ENCODE measurements around the gene SHC4. TPM values are rescaled to one million over a fixed set of nuclear protein-coding genes. Genes with fewer than 3 reads are reported as not detected.

The SHC4 gene
- total and polyA plus RNA-seq, 9 of the 15 experiments (the other 6 are each of a cell fraction or from before 2014, with no cell fraction given): 0.43 to 1.2 (median 0.67) TPM

DNA sequence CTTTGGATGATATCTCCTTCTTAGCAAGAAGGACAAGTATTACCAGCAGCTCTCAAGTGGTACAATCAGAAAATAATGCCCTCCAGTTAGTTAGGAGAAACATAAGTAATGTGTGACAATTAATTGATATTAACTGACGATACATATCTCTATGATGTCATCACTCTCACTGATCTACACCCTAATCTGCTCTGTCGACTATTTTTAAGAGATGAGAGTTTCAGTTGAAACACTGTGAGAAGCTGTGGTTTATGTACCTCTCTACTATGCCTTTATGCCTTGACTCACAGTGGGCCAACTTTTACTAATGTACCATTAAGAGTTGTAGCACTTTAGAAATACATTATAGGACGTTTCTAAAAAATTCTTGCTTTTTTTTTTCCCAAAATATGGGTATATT lies 161.5 kb downstream of the SHC4 start:
- Histone ChIP-seq H3K27ac (ENCODE audit: extremely low read depth, low read depth, low read length) (no peak overlapping the region), H3K4me3 (no peak overlapping the region), H3K4me1 (replicated peaks in 1 of 2; ENCODE audit: control insufficient read depth in 2 of 2, insufficient read depth in 2 of 2, low read length in 2 of 2) (peaks cover 0 to 2% of the 10 kb centered on the region in 2 experiments; a peak in 2 of 5 replicates), H4K20me1 (replicated peaks; ENCODE audit: control insufficient read depth, insufficient read depth, low read length) (no peaks in the 10 kb centered on the region), H2AFZ (ENCODE audit: low read depth, low read length) (no peak overlapping the region), H3K79me2 (ENCODE audit: control insufficient read depth, insufficient read depth, low read length) (peaks cover 78% of the 10 kb centered on the region), H3K9ac (ENCODE audit: insufficient read depth in 1 of 2, low read depth in 2 of 2, low read length in 2 of 2) (no peak overlapping the region), H3K36me3 (ENCODE audit: control insufficient read depth, insufficient read depth, low read length) (peaks cover 47% of the 10 kb centered on the region), H3K9me1 (ENCODE audit: control insufficient read depth, insufficient read depth, low read length) (no peaks in the 10 kb centered on the region), H3K27me3 (ENCODE audit: control insufficient read depth in 2 of 2, insufficient read depth in 2 of 2, low read length in 2 of 2) (no peaks in the 10 kb centered on the region), H3K4me2 (ENCODE audit: insufficient read depth, low read length) (no peak overlapping the region), H3K9me3 (replicated peaks; ENCODE audit: control insufficient read depth, insufficient read depth, low read depth, low read length) (no peaks in the 10 kb centered on the region)
- ChIA-PET POLR2A (interaction anchor here (1.3 to 2.3 kb wide), 2 partner anchors 8 to 13 kb away, joined by 7 to 11 read pairs; partner anchors contain the start of gene CEP152), CTCF (ENCODE audit: low intra/inter-chr PET ratio) (no interaction called here)
- in situ Hi-C loops (cut with MboI) (loop anchor here (25.0 kb wide), 1 partner anchor 440 kb away; no protein-coding TSS in a partner anchor), intact Hi-C loops (cut with micrococcal nuclease) (loop anchor here (5.0 to 10.0 kb wide), 2 partner anchors 297 to 445 kb away; no protein-coding TSS in a partner anchor)
- FAIRE-seq: no peak
- DNase-seq (ENCODE audit: extremely low read depth in 1 of 4, low spot score in 3 of 4): no peak
- 59% methylated on average over 3 of the region's 3 CpGs for WGBS (ENCODE audit: insufficient coverage, low coverage, missing lambda C conversion rate)
- no TSS peak for BruUV-seq (replicated peaks)
- TF ChIP-seq, protein P1, sequence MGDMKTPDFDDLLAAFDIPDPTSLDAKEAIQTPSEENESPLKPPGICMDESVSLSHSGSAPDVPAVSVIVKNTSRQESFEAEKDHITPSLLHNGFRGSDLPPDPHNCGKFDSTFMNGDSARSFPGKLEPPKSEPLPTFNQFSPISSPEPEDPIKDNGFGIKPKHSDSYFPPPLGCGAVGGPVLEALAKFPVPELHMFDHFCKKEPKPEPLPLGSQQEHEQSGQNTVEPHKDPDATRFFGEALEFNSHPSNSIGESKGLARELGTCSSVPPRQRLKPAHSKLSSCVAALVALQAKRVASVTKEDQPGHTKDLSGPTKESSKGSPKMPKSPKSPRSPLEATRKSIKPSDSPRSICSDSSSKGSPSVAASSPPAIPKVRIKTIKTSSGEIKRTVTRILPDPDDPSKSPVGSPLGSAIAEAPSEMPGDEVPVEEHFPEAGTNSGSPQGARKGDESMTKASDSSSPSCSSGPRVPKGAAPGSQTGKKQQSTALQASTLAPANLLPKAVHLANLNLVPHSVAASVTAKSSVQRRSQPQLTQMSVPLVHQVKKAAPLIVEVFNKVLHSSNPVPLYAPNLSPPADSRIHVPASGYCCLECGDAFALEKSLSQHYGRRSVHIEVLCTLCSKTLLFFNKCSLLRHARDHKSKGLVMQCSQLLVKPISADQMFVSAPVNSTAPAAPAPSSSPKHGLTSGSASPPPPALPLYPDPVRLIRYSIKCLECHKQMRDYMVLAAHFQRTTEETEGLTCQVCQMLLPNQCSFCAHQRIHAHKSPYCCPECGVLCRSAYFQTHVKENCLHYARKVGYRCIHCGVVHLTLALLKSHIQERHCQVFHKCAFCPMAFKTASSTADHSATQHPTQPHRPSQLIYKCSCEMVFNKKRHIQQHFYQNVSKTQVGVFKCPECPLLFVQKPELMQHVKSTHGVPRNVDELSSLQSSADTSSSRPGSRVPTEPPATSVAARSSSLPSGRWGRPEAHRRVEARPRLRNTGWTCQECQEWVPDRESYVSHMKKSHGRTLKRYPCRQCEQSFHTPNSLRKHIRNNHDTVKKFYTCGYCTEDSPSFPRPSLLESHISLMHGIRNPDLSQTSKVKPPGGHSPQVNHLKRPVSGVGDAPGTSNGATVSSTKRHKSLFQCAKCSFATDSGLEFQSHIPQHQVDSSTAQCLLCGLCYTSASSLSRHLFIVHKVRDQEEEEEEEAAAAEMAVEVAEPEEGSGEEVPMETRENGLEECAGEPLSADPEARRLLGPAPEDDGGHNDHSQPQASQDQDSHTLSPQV (IDR thresholded peaks at IDR 0.05): no peak
- TF ChIP-seq, protein P2, sequence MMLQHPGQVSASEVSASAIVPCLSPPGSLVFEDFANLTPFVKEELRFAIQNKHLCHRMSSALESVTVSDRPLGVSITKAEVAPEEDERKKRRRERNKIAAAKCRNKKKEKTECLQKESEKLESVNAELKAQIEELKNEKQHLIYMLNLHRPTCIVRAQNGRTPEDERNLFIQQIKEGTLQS (IDR thresholded peaks at IDR 0.05): peak; percentile 52; the same call in 1 of the 2 replicates
- TF ChIP-seq, protein P2 (CRISPR knock-in tag; conservative IDR thresholded peaks at IDR 0.05): no peak
- no peak for ATAC-seq

Measured in K562 (cell line).